DLD1 (cell line): ENCODE measurements around the gene C11orf21.

Experiments
- in situ Hi-C: cut with HindIII; loops from 2 replicates; pipeline ENCODE4 v1.10.0; 2017; ENCODE audit warnings: low sequenced_read_pairs

Gene C11orf21

DNA sequence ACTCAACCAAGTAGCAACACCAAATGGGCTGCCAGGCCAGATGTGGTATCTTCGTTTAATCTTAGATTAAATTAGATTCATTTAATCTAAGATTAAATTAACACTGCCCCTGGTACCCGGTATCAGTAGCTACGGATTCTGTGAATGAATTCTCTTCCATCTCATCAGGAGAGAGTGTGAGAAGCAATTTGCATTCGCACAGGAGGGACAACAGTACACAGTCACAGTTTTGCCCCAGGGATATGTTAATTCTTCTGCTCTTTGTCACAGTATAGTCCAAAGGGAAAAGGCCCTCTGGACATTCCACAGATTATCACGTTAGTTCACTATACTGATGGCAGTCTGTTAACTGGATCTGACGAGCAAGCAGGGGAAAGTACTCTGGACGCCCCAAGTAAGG, 54.2 kb downstream of the C11orf21 start:
- in situ Hi-C loops: loop anchor here (5.0 kb wide), 1 partner anchor 35 kb away; no protein-coding TSS in a partner anchor
